RWPE1 (cell line): Measurements from ENCODE around the gene SLC44A4.

Source experiments
- CTCF ChIA-PET: fragments of 350-600 bp; sonication (Branson Sonifier 250); formaldehyde crosslinking; extraction: SDS; loops from one replicate; lab custom pipeline; 2021; lab: Yijun Ruan, JAX
- POLR2A ChIA-PET: fragments of 400-600 bp; formaldehyde crosslinking; extraction: SDS; loops from one replicate; lab custom pipeline; 2020; ENCODE audit warnings: antibody characterized with exemption; ENCODE audit not compliant: low non-redundant PET; lab: Yijun Ruan, JAX
- DNase-seq: peaks from one replicate; pipeline ENCODE4 v3.0.0; 2012; ENCODE audit warnings: low spot score
- H3K27ac ChIP-seq: fragments of 450-650 bp; 2 replicates; pipeline ENCODE4 v1.5.1; 2017
- CTCF ChIP-seq: fragments of 450-650 bp; conservative IDR thresholded peaks from 2 replicates; pipeline ENCODE4 v1.5.1; 2017; ENCODE audit warnings: low read depth, mild to moderate bottlenecking

Gene SLC44A4

GRCh38 chr6:31889331-31889972 is 10.7 kb upstream of the SLC44A4 start:
- DNase-seq = no peak
- no peak for TF ChIP-seq CTCF
- no peak overlapping the region for H3K27ac ChIP-seq
- ChIA-PET POLR2A (no interaction called here), CTCF (interaction anchor here (0.7 to 1.3 kb wide), 3 partner anchors 14 to 236 kb away, joined by 3 to 5 read pairs (median 4); no protein-coding TSS in a partner anchor)

- ChIA-PET CTCF (interaction anchor here (0.7 to 1.3 kb wide), 2 partner anchors 13 to 347 kb away, joined by 3 to 4 read pairs; no protein-coding TSS in a partner anchor), POLR2A (no interaction called here)
- H3K27ac ChIP-seq = no peak overlapping the region; the same call in 1 of the 2 replicates
- no peak for DNase-seq
- peak; percentile 78 for TF ChIP-seq CTCF
Observed at GRCh38 chr6:31888276-31889258, 9.8 kb upstream of the SLC44A4 start.

- peak overlapping the region; percentile 17; the same call in 1 of the 2 replicates for H3K27ac ChIP-seq
- TF ChIP-seq CTCF = no peak
- DNase-seq = no peak
- ChIA-PET POLR2A (no interaction called here), CTCF (interaction anchor here (0.5 to 0.7 kb wide), 3 partner anchors 23 to 711 kb away, joined by 3 to 4 read pairs (median 3); no protein-coding TSS in a partner anchor)
Observed at GRCh38 chr6:31887173-31888007, 8.6 kb upstream of the SLC44A4 start.

GRCh38 chr6:31886541-31886991 is 7.8 kb upstream of the SLC44A4 start:
- ChIA-PET POLR2A (no interaction called here), CTCF (no interaction called here)
- DNase-seq = no peak
- TF ChIP-seq CTCF = no peak
- peak overlapping the region; percentile 17 for H3K27ac ChIP-seq

GRCh38 chr6:31884528-31885035 is 5.8 kb upstream of the SLC44A4 start:
- POLR2A ChIA-PET = no interaction called here
- no peak for DNase-seq
- no peak for TF ChIP-seq CTCF
- H3K27ac ChIP-seq = no peak overlapping the region
- CTCF ChIA-PET = no interaction called here

GRCh38 chr6:31883676-31884075 is 4.9 kb upstream of the SLC44A4 start:
- H3K27ac ChIP-seq = no peak overlapping the region
- ChIA-PET CTCF (no interaction called here), POLR2A (no interaction called here)
- no peak for TF ChIP-seq CTCF
- no peak for DNase-seq
